Measurements from ENCODE around the gene PTCD1.

The PTCD1 gene, protein sequence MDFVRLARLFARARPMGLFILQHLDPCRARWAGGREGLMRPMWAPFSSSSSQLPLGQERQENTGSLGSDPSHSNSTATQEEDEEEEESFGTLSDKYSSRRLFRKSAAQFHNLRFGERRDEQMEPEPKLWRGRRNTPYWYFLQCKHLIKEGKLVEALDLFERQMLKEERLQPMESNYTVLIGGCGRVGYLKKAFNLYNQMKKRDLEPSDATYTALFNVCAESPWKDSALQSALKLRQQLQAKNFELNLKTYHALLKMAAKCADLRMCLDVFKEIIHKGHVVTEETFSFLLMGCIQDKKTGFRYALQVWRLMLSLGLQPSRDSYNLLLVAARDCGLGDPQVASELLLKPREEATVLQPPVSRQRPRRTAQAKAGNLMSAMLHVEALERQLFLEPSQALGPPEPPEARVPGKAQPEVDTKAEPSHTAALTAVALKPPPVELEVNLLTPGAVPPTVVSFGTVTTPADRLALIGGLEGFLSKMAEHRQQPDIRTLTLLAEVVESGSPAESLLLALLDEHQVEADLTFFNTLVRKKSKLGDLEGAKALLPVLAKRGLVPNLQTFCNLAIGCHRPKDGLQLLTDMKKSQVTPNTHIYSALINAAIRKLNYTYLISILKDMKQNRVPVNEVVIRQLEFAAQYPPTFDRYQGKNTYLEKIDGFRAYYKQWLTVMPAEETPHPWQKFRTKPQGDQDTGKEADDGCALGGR

DNA sequence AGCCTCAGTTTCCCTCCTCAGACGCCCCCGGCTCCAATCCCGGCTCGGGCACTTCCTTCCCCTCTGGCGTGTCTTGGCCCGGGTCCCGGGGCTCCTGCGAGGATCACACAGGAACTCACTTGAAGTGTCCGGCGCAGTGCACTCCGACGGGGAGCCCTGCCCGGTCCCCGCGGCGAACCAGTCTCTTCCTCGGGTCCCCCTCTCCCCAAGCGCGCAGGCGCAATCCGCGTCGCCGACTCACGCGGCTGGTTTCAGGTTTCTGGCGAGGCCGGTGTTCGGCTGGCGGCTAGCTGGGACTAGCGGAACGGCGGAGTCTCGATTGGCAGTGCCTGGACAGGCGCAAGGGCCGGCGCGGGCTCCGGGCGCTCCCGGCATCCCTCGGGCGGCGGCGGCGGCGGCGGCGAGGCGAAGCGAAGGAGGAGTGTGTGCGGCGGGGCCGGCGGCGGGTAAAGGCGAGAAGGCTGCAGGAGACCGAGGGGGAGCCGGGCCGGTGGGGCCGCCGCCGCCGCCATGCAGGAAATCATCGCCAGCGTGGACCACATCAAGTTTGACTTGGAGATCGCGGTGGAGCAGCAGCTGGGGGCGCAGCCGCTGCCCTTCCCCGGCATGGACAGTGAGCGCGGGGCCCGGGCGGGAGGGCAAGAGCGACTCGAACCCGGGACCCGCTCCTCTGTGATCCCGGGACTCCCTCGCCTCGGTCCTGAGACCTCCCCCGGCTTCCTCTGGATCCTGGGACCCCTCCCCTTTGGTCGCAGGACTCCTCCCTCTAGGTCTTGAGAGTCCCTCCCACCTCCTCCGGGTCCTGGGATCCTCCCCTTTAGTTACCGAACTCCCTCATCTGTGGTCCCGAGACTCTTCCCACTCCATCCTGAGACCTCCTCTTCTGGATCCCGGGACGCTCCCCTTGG is at the start of gene PTCD1, which contains the start of gene CPSF4:
Gene PTCD1, minus strand, starts transcription at position 226 of the 908 bp plus-strand sequence. CDS start 3,556 bp downstream, outside the sequence.
Gene CPSF4, plus strand, starts transcription at position 371 of the 908 bp plus-strand sequence. Its CDS starts 140 bp downstream, at position 511.
- DNase-seq (ENCODE audit: low read depth), result peak; percentile 83

- no peak for DNase-seq (ENCODE audit: low read depth)
Observed at GRCh38 chr7:99485094-99485493, 46.5 kb upstream of the PTCD1 start.

GRCh38 chr7:99478464-99479440 is 40.2 kb upstream of the PTCD1 start:
- DNase-seq (ENCODE audit: low read depth), result no peak

- no peak for DNase-seq (ENCODE audit: low read depth)
Observed at GRCh38 chr7:99476107-99476506, 37.5 kb upstream of the PTCD1 start.

GRCh38 chr7:99473315-99473596 is 34.7 kb upstream of the PTCD1 start:
- no peak for DNase-seq (ENCODE audit: low read depth)

GRCh38 chr7:99472561-99473314 is 34.1 kb upstream of the PTCD1 start, which contains the start of gene ZNF789:
Gene ZNF789 (plus strand): TSS chr7:99472890. CDS start chr7:99476457, 3,567 bp downstream.
- DNase-seq (ENCODE audit: low read depth), result peak; percentile 91

GRCh38 chr7:99469381-99470065 is 30.9 kb upstream of the PTCD1 start:
- DNase-seq (ENCODE audit: low read depth), result no peak

GRCh38 chr7:99468336-99468918 is 29.8 kb upstream of the PTCD1 start:
- DNase-seq (ENCODE audit: low read depth), result no peak

DNA sequence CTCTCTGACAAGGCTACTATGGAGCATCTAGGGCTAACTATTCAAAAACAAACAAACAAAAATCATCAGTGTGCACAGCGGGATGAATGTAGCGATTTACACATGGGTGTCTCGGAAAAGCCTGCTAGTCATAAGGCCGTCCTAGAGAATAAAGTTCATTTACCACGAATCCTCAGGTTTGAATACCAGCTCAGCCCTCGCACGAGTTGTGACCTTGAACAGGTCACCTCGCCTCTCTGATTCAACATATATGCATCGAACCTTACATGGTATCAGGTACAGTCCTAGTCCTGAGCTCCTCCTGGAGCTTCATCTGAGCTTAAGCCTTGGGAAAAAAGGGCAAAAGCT is 26.8 kb upstream of the PTCD1 start:
- DNase-seq (ENCODE audit: low read depth), result no peak

- no peak for DNase-seq (ENCODE audit: low read depth)
Observed at GRCh38 chr7:99461221-99461620, 22.6 kb upstream of the PTCD1 start.

- DNase-seq (ENCODE audit: low read depth), result no peak
Observed at GRCh38 chr7:99460651-99461050, 22.1 kb upstream of the PTCD1 start.

DNA sequence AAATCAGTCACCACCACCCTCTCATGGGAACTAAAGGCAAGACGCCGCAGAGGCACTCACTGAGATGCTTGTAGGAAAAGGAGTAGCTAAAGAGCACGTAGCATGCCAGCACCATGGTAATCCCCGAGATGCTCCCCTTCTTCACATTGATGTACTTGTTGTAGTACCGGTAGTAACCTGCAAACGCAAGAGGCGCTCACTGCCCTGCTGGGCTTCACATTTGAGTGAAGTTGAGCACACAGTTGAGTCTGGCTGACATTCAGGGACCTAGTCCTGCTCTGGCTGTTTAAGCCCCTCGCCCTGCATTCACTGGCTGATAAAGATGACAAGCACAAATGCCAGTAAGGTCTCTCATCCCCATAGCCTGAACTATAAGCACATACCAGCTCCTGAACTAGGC is 20.5 kb upstream of the PTCD1 start:
- no peak for DNase-seq (ENCODE audit: low read depth)

- DNase-seq (ENCODE audit: low read depth), result no peak
Observed at GRCh38 chr7:99457650-99458493, 19.3 kb upstream of the PTCD1 start.

GRCh38 chr7:99457050-99457649 is 18.6 kb upstream of the PTCD1 start:
- no peak for DNase-seq (ENCODE audit: low read depth)

- no peak for DNase-seq (ENCODE audit: low read depth)
Observed at GRCh38 chr7:99456288-99456687, 17.7 kb upstream of the PTCD1 start.

DNA sequence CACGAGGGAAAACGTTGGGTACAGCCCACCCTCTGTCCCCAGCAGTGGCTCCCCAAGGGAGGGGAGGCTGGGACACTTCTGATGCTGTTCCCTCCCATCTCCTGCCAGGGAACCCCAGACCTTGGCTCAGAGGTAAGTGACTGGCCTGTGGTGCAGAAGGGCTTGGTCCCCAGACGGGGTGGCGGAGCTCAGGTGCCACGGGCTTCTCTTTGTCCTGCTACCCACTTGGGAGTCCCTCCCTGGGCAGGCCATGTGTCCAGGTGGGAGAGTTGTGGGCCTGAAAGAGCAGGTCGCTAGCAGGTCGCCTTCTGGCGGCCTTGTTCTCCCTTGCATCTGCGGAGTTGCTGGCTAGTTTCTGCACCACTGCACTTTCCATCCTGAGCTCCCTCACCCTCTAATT is 17.3 kb upstream of the PTCD1 start:
- DNase-seq (ENCODE audit: low read depth), result no peak

DNA sequence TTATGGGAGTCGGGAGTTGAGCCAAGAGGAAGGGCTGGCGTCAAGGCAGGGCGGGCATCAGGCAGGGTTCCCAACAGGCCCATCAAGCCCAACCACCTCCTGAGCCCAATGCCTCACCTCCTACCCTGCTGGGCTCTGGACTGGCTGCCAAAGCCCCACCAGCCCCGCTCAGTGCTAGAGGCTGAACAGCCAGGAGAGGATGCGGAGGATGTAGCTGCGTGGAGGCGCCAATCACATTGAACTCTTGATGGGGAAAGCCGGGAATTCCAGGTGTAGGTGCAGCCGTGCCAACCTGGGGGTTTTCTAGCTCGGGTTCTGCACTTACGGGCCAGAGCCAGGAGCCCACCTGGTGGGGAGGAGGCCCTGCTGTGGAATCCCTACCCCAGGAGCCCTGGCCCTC is 14.5 kb upstream of the PTCD1 start:
- DNase-seq (ENCODE audit: low read depth), result no peak

DNA sequence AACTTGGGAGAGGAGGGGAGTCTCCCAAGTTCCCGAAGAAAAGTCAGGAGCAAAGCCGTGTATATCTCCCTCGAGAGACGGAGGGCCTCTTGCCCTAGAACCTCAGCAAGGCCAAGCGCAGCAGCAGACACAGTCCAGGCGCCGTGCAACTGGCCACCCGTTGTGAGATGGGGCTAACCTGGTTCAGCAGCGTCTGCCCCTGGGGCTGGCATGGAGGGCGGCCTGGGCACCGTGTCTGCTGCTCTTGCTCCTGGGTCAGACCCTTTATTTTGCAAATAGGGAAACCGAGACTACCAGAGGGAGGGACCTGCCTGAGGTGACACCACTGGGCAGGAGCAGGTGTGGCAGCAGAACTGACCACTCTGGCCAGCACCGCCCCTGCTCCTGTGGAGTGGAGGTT is 13.9 kb upstream of the PTCD1 start:
- DNase-seq (ENCODE audit: low read depth), result no peak
